GM19351 (cell line): ENCODE measurements around the gene TC2N.
"Not testable (repeated sequence)": the region's sequence is repeated elsewhere in the genome, so short reads cannot be mapped to it uniquely, and the experiment has no call there.

Source experiments
- ATAC-seq: cut with Tn5 transposase; IDR thresholded peaks from one replicate; pipeline ENCODE4 v1.9.1; 2021; ENCODE audit warnings: mild to moderate bottlenecking, moderate library complexity; ENCODE audit not compliant: unreplicated experiment

Gene TC2N

DNA sequence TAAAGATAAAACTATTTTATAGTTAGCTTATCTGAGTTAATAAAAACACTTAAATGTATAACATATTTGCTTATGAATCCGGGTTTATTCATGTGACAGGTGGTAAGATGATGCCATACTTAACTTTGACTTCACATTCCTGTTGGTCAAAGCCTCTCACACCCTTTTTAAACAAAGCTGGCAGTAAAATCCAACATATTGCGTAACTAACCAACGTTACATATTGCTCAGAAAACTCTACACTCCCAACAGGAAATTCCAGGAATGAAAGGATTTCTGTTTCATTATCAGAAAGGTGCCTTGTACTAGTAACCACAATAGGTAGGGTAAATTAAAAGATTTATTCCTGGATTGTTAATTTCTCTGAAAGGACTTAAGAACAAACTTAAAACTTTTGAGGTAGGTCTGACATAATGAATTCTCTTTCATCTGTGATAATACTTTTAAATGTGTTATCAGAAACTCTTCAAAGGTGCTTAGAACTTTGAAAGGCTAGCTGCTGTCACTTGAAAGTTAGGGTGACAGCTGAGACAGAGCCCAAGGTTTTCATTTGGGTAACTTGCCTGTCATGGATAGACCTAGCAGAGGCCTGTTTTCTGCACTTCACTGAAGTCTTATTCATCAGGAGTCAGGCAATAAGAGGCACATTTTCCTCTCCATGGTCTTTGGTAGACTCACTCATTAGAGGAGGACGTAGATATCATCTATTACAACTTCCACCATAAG lies 111.6 kb downstream of the TC2N start:
- ATAC-seq, result no peak

DNA sequence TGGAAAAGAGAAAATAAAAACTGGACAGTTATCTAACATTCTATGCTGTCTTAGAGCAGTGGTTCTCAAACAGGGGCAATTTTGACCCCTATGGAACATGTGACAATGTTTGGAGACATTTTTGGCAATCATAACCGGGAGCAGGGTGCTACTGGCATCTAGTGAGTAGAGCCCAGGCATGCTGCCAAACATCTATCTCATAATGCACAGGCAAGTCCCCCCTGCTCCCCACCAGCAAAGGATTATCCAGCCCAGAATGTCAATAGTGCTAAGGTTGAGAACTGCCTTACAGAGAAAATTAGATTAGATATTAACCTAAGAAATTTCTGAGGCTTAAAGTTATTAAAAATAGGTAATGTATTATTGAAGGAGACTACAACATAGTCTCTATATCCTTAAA lies 112.5 kb downstream of the TC2N start:
- no peak for ATAC-seq

DNA sequence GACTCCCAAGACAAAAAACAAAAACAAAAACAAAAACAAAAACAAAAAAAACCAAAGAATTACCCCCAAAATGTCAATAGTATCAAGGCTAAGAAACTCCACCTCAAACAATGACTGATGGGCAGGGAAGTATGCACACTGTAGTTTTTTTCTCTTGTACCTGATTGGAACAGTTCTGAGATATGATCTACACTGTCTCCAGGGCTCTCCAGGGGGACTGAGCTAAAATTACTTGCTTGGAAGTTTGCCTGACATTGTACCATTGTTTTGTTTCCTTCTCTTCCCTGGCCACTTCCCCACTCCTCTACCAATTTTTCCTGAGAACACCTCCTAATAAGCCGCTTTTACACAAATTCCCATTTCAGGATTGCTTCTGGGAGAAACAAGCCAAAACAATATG lies 113.2 kb downstream of the TC2N start:
- no peak for ATAC-seq

DNA sequence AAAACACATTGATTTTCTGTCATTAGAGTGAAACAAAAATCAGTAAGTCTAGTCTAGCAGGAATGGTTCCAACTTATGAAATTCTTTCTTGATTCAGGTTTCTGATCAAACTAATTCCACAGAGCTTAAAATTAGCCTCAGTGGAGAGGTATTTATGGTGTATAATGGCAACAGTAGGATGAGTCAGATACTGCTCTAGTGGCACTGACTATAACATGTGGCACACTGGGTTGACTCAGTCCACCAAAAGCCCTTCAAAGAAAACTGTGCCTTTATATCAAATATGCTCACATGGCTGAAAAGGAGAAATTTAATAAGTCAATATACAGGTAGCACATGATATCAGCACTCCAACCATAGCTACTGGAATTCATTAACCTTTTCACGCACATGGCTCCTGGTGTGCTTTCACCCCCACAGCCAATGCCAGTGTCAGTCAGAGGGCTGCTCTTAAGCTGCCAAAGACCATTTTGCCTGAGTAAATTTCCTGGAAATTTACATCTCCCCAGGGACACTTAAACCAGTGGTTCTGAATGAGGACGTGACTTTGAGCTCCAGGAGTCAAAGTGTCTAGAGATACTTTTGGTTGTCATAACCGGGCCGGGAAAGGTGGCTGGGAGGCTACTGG lies 113.7 kb downstream of the TC2N start:
- no peak for ATAC-seq

DNA sequence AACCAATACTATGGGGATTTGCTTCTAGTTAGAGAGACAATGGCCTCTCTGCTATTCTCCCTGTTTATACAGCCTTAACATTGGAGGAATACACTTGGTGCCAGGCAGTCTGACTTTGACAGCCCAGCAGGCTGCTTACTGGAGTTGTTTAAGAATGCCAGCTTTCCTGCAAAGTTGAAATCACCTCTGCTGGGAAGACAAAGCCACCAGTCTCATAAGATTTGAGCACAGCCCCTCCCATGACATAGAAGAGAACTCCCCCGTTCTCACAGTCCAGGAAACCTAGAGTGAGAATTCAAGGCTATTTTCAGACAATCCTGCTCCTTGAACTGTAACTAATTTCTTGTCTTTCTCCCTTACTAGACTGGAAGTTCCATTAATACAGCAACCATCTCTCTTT lies 114.4 kb downstream of the TC2N start:
- ATAC-seq, result no peak

DNA sequence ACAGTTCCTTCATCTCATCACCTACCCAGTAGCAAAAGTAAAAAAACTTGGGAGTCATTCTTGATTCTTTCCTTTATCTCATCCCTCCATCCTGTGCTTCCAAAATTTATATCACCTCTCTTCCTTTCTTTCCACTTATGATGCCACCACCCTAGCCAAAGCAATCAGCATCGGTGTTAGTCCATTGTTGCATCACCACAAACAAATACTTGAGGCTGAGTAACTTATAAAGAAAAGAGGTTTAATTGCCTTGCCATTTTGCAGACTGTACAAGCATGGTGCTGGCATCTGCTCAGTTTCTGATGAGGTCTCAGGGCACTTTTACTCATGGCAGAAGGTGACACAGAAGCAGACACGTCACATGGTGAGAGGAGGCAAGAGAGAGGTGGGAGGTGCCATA lies 115.6 kb downstream of the TC2N start:
- no peak for ATAC-seq

DNA sequence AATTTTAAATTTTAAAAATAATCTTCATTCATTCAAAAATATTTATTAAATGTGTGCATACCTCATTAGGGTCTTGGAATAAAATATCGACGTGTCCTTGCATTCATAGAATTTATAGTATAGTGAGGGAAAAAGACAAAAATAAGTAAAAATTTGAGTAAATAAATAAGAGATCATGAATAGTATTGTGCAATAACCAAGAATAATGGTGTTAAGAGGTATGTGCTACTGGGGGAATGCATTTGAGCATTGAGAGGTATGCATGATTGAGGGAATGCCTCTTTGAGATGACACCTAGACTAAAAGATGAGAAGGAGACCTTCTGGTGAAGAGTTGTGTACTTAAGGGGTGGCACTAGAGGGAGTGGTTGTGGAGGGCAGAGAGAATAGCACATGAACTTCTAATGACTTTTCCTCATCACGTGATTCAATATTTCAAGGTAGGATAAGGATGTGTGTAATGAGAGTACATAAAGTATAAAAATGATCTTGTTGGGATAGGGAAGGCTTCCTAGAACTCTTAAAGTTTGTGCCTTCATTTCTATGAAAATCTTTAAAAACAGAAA lies 116.6 kb downstream of the TC2N start:
- no peak for ATAC-seq

DNA sequence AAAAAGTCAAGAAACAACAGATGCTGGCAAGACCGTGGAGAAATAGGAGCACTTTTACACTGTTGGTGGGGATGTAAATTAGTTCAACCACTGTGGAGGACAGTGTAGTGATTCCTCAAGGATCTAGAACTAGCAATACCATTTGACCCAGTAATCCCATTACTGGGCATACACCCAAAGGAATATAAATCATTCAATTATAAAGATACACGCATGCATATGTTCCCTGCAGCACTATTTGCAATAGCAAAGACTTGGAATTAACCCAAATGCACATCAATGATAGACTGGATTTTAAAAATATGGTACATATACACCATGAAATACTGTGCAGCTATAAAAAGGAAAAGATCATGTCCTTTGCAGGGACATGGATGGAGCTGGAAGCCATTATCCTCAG lies 117.5 kb downstream of the TC2N start:
- no peak for ATAC-seq

DNA sequence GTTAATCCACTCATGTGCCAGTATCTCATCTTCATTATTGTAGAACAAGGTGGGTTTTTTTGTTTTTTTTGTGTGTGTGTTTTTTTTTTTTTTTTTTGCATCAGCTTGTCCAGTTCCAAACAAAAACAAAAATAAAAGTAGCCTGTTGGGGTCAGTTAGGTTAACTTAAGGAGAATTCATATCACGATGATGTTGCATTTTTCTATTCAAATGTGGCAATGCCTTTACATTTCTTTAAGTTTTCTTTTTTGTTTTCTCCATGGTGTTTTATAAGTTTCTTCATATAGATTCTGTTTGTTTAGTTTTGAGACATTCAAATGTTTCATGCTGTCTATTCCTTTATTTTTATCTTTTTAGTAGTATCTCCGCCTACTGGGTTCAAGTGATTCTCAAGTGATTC lies 119.3 kb downstream of the TC2N start:
- no peak for ATAC-seq

DNA sequence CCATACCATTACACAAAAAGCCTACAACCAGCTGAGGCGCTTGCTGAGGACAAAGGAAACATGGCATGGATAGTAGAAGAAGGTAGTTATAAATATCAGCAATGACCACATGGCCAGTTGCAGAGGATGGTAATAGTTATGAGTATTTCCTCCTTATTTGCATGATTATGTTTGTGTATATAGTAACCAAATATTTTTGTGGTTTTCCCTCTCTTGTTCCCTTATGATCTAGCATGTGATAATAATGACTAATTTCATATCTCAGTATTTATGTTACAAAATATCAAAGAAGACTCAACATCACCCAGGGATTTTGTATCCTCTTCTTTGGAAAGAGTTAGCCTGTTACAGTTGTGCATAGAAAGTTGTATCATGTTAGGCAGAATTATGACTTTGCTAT lies 122.0 kb downstream of the TC2N start:
- ATAC-seq, result no peak

DNA sequence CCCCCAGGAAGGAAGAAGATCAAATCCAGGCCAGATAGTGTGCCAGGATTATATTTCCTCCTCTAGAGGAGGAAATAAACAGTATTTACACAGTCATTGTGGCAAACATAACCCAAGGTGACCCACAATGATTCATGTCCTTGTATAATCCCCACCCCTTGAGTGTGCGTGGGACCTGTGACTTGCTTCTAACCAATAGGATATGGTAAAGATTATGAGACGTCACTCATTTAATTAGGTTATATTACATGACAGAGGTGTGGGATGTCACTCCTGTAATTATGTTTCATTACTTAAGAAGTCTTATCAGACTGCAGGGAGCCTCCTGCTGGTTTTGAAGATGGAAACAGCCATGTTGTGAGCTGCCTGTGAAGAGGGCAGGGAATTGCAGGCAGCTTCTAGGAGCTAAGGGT lies 123.3 kb downstream of the TC2N start:
- no peak for ATAC-seq

DNA sequence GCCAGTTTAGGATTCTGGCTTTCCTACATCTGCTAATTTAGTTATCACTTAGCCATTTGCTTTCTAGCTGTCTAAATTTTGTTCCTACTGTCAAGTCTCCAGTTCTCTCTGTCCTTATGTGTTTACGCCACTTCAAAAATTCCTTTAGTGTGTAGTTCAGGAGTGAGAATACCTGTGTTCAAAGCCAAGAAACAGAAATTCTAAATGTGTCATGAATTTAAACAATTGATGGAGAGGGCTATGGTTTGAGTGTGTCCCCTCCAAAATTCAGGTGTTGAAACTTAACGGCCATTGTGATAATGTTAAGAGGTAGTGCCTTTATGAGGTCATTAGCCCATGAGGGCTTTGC lies 124.1 kb downstream of the TC2N start:
- no peak for ATAC-seq

DNA sequence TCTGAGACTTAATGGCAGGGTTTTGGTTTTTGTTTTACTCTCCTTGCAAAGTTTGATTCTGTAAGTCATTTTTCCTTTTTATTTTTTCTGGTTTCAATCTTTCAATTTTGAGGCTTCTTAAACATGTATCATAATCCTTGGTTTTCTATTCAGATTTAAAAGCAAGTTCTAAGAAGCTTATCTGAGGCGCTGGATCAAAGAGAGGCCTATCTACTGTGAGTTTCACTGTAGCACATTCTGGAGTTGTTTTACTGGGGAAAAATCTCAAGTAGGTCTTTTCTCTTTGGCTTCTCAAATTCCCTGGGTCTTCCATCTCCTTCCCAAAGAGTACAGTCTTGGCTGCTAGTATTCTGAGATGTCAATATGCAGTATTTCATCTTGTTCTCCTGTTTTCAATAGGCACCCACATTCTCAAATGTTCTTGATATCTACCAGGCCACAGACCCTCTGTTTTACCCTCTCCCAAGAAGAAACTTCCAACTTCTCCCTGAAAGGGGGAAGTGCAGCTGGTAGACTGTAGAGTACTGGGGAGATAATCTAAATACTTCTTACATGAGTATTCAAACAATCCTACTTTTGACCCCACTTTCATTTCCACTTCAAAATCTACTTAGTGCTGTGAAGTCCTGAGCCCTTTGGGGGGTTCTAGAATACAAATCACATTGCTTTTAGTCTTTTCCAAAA lies 124.6 kb downstream of the TC2N start:
- no peak for ATAC-seq

DNA sequence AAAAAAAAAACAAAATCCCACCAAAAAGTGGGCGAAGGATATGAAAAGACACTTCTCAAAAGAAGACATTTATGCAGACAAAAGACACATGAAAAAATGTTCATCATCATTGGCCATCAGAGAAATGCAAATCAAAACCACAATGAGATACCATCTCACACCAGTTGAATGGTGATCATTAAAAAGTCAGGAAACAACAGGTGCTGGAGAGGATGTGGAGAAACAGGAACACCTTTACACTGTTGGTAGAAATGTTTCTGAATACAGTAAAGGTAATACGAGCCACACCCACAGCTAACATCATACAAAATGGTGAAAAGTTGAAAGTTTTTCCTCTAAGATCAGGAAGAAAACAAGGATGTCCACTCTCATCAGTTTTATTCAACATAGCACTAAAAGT lies 127.5 kb downstream of the TC2N start:
- not testable (repeated sequence) for ATAC-seq

DNA sequence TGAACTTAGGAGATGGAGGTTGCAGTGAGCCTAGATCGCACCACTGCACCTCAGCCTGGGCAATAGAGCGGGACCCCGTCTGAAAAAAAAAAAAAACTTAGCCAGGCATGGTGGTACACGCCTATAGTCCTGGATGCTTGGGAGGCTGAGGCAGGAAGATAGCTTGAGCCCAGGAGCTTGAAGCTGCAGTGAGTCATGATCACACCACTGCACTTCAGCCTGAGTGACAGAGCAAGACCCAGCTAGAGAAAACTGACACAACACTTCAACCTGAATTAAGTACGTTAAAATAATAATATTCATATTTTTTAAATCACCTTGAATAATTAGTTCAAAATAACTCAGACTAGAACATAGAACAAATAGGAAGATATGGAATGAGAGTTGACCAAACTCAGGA lies 129.7 kb downstream of the TC2N start:
- ATAC-seq, result no peak

DNA sequence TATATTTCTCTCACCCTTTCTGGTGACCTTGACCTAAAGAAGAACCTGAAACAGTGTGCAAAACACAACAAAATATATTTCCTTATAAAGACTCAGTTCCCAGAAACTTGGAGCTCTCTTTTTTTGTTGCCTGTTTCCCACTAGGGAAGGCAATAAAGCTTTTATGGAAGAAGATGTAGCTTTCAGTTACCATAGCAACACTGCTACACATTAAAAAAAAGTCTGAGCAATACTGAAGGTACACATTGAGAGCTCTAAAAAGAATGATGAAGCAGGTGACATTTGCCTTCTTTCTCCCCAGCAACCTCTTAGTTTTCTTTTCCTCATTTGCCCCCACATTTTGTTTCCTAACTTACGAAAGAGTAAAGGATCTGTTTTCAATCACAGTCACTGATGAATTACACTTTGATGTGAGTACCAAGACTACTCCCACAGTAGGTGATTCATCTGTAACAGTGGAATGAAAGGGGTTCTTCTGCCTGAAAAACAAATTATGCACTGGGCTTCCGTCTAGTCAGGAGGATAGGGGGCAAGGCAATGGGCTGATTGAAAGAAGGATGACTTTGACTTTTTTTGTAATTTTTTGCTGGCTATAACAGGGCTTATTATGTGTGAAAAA lies 134.4 kb downstream of the TC2N start:
- no peak for ATAC-seq

DNA sequence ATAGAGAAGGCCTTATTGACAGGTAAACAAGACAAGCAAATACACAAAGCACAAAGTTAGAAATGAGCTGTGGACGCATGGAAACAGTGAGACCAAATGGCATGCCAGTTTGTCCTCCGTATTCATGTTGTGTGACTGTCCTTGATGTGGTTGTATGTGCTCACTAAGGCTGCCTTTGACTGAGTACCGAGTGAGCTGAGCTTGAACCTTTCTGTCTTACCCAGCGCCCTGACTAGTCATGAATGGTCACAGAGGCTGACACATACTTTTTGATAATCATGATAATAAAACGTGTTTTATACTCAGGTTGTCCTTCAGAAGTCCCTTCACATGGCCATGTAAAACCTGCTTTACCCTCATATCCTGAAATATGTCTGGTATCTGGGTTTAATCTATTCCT lies 134.9 kb downstream of the TC2N start:
- ATAC-seq, result no peak

DNA sequence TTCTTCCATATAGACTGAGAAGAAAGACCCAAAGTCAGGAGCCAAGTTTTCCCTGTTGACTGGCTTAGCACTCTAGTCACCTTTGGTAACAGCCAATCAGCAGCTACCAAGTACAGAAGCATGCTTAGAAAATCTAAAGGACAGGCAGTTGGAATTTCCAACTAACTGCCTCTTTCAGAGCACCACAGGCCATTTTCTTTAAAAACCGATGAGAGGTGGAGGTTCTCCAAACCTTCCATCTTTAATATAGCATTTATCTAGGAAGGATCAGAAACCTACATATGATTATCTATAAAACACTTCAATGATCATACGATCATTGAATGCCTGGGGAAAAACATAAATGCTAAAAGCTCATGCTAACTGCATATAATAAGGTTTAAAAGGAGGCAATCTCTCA lies 135.3 kb downstream of the TC2N start, which contains the start of gene CATSPERB:
TSS of gene CATSPERB (minus strand) at position 101 of the 400 bp plus-strand sequence. CDS start 2,607 bp downstream, outside the sequence.
- no peak for ATAC-seq

DNA sequence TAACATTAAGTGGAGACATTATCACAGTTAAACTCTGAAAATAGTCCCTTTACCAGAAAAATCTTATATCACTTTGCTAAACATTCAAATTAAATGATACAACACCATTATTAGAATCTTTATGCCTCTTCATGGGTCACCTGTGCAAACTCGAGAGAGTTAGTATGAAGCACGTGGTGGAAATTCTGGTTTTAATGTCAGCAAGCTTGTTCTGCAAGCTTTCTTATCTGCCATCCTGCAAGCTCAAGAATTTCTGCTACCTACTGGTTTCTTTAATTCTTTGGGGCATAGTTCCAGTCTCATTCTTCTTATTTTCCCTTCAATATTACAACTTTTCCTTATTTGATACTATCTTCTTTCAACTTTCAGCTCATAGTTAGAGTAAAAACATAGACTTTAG lies 136.3 kb downstream of the TC2N start:
- ATAC-seq, result no peak

DNA sequence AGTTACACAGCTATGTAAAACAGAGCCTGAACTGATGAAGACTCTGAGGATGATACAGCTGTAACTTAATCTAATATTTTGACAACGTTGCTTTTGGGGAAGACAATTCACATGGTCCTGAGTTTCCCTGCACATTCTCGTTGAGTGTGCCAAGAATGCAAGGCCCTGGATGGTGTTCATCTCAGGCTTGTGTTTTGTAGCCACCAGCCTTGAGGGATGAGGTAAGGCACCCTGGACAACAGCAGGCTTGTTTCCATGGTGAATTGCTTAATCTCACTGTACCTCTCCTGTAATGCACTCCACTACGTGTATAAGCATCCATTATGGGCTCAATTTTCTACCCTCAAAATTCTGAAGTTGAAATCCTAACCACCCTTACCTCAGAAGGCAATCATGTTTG lies 137.6 kb downstream of the TC2N start:
- no peak for ATAC-seq
